Body of pancreas (tissue), 4 donors: ENCODE data around the gene SLC39A3.

Experiments used
- POLR2A ChIP-seq, 3 donors: fragments of 450-650 bp; IDR thresholded peaks; one replicate each; pipeline ENCODE4 v1.6.1; 2016; ENCODE audit warnings: antibody characterized with exemption in 3 of 3, mild to moderate bottlenecking in 2 of 3
- TF ChIP-seq, protein P1 (sequence below), 7 experiments: fragments of 450-650 bp in 4 of 7; fragments of 200-600 bp in 3 of 7; sonication (generic) in 3 of 7; IDR thresholded peaks; one replicate each; pipeline ENCODE4 v1.5.1; 2016 to 2019; ENCODE audit warnings: antibody characterized with exemption in 7 of 7

- TF ChIP-seq, protein P1, sequence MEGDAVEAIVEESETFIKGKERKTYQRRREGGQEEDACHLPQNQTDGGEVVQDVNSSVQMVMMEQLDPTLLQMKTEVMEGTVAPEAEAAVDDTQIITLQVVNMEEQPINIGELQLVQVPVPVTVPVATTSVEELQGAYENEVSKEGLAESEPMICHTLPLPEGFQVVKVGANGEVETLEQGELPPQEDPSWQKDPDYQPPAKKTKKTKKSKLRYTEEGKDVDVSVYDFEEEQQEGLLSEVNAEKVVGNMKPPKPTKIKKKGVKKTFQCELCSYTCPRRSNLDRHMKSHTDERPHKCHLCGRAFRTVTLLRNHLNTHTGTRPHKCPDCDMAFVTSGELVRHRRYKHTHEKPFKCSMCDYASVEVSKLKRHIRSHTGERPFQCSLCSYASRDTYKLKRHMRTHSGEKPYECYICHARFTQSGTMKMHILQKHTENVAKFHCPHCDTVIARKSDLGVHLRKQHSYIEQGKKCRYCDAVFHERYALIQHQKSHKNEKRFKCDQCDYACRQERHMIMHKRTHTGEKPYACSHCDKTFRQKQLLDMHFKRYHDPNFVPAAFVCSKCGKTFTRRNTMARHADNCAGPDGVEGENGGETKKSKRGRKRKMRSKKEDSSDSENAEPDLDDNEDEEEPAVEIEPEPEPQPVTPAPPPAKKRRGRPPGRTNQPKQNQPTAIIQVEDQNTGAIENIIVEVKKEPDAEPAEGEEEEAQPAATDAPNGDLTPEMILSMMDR (IDR thresholded peaks at IDR 0.05) = no peak
- TF ChIP-seq POLR2A (IDR thresholded peaks at IDR 0.05) = no peak
Observed at GRCh38 chr19:2729943-2730818, 9.6 kb downstream of the SLC39A3 start.
